Transverse colon (tissue), 4 donors: Measurements from ENCODE around the gene AP4S1.

ENCODE experiments used
- POLR2A ChIP-seq: fragments of 450-650 bp; IDR thresholded peaks from one replicate; pipeline ENCODE4 v1.6.1; 2016; ENCODE audit warnings: antibody characterized with exemption, mild to moderate bottlenecking, moderate library complexity
- POLR2AphosphoS5 ChIP-seq, 3 donors: sonication (generic); formaldehyde crosslinking; IDR thresholded peaks; one replicate each; pipeline ENCODE4 v1.6.1; 2016; ENCODE audit warnings: antibody characterized with exemption in 3 of 3
- TF ChIP-seq, protein P1 (sequence below), 5 experiments: fragments of 200-600 bp in 3 of 5; fragments of 450-650 bp in 2 of 5; sonication (generic) in 3 of 5; IDR thresholded peaks; 1 replicate in 2 of 5; 2 replicates in 3 of 5; pipeline ENCODE4 v1.5.1; 2016 to 2017; ENCODE audit warnings: antibody characterized with exemption in 5 of 5, inconsistent platforms in 3 of 5, mild to moderate bottlenecking in 2 of 5, moderate library complexity in 1 of 5

DNA sequence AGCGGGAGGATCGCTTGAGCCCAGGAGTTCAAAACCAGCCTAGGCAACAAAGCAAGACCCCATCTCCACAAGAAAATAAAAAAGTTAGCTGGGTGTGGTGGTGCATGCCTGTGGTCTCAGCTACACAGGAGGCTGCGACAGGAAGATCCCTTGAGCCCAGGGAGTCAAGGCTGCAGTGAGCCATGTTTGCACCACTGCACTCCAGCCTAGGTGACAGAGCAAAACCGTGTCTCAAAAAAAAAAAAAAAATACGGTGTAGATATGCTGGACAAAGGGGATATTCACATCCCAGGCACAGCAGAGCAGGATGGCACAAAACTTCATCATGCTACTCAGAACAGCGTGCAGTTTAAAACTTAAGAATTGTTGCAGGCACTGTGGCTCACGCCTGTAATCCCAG lies 25.6 kb downstream of the AP4S1 start:
- TF ChIP-seq POLR2A: no peak
- no peak for TF ChIP-seq POLR2AphosphoS5 (IDR thresholded peaks at IDR 0.05)
- TF ChIP-seq, protein P1, sequence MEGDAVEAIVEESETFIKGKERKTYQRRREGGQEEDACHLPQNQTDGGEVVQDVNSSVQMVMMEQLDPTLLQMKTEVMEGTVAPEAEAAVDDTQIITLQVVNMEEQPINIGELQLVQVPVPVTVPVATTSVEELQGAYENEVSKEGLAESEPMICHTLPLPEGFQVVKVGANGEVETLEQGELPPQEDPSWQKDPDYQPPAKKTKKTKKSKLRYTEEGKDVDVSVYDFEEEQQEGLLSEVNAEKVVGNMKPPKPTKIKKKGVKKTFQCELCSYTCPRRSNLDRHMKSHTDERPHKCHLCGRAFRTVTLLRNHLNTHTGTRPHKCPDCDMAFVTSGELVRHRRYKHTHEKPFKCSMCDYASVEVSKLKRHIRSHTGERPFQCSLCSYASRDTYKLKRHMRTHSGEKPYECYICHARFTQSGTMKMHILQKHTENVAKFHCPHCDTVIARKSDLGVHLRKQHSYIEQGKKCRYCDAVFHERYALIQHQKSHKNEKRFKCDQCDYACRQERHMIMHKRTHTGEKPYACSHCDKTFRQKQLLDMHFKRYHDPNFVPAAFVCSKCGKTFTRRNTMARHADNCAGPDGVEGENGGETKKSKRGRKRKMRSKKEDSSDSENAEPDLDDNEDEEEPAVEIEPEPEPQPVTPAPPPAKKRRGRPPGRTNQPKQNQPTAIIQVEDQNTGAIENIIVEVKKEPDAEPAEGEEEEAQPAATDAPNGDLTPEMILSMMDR (IDR thresholded peaks at IDR 0.05): no peak
